Nephron progenitor cell (in vitro differentiated cells): ENCODE measurements around the gene FCHO1.

Source experiments
- DNase-seq: peaks from one replicate; pipeline ENCODE4 v3.0.0; 2021
- H3K27ac Mint-ChIP-seq: 2 replicates; pipeline ENCODE4 v1.8.0; 2021; ENCODE audit warnings: mild to moderate bottlenecking, moderate library complexity, mixed read lengths
- H3K27me3 Mint-ChIP-seq: 2 replicates; pipeline ENCODE4 v1.8.0; 2021; ENCODE audit warnings: mild to moderate bottlenecking, low read depth, mixed read lengths; ENCODE audit not compliant: poor library complexity
- H3K36me3 Mint-ChIP-seq: 2 replicates; pipeline ENCODE4 v1.8.0; 2021; ENCODE audit warnings: low read depth, mixed read lengths
- H3K4me1 Mint-ChIP-seq: 2 replicates; pipeline ENCODE4 v1.8.0; 2021; ENCODE audit warnings: mixed read lengths
- H3K4me3 Mint-ChIP-seq: 2 replicates; pipeline ENCODE4 v1.8.0; 2021; ENCODE audit warnings: mild to moderate bottlenecking, moderate library complexity, mixed read lengths
- H3K9me3 Mint-ChIP-seq: 2 replicates; pipeline ENCODE4 v1.8.0; 2021; ENCODE audit warnings: mild to moderate bottlenecking, moderate library complexity, mixed read lengths
- TF ChIP-seq, protein P1 (sequence below): fragments of 200-600 bp; sonication (generic); IDR thresholded peaks from 2 replicates; pipeline ENCODE4 v1.5.0; 2021; ENCODE audit warnings: antibody characterized with exemption

FCHO1 gene

DNA sequence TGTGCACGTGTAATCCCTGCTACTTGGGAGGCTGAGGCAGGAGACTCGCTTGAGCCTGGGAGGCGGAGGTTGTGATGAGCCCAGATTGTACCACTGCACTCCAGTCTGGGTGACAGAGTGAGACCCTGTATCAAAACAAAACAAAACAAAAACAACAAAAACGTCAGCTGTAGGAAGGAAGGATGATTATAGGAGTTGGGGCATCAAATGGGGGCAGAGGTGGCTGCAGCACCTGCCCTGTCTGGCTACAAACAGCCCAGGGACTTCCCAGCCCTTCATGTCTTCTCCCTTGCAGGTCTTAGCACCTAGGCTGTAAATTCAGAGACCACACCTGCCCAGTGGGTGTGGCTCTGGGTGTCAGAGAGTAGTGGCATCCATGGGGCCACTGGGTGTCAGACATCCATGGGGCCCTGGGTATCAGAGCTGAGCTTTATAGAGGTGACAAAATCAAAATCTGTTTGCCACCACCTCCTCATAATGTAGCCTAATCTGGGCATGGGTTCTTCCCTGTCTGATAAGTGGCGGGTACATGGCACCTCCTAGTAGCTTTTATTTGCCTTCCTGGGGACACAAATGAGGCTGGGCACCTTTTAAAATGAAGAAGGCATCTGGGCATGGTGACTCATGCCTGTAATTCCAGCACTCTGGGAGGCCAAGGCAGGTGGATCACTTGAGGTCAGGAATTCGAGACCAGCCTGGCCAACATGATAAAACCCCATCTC lies 38.9 kb downstream of the FCHO1 start:
- no peak overlapping the region for H3K4me3 Mint-ChIP-seq
- TF ChIP-seq, protein P1, sequence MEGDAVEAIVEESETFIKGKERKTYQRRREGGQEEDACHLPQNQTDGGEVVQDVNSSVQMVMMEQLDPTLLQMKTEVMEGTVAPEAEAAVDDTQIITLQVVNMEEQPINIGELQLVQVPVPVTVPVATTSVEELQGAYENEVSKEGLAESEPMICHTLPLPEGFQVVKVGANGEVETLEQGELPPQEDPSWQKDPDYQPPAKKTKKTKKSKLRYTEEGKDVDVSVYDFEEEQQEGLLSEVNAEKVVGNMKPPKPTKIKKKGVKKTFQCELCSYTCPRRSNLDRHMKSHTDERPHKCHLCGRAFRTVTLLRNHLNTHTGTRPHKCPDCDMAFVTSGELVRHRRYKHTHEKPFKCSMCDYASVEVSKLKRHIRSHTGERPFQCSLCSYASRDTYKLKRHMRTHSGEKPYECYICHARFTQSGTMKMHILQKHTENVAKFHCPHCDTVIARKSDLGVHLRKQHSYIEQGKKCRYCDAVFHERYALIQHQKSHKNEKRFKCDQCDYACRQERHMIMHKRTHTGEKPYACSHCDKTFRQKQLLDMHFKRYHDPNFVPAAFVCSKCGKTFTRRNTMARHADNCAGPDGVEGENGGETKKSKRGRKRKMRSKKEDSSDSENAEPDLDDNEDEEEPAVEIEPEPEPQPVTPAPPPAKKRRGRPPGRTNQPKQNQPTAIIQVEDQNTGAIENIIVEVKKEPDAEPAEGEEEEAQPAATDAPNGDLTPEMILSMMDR, result no peak
- no peaks in the 10 kb centered on the region for H3K9me3 Mint-ChIP-seq
- DNase-seq, result no peak
- H3K27ac Mint-ChIP-seq, result no peak overlapping the region
- H3K4me1 Mint-ChIP-seq, result peaks cover 7% of the 10 kb centered on the region
- H3K36me3 Mint-ChIP-seq, result no peaks in the 10 kb centered on the region
- peaks cover 57% of the 10 kb centered on the region for H3K27me3 Mint-ChIP-seq

DNA sequence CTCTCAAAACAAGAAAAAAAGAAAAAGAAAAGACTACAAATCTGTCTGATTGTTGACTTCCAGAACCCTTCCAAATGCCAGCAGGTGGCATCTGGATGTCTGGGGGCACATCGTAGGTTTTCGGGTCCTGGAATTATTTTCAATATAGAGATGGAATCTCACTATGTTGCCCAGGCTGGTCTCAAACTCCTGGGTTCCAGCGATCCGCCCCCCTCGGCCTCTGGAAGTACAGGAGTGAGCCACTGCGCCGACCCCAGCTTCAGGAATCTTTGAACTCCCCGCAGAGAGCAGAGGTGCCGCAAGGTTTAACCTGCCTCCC lies 43.1 kb downstream of the FCHO1 start:
- H3K4me3 Mint-ChIP-seq, result no peak overlapping the region
- TF ChIP-seq, protein P1, result no peak
- H3K36me3 Mint-ChIP-seq, result no peaks in the 10 kb centered on the region
- H3K4me1 Mint-ChIP-seq, result peaks cover 7% of the 10 kb centered on the region
- no peak overlapping the region for H3K27ac Mint-ChIP-seq
- H3K9me3 Mint-ChIP-seq, result no peaks in the 10 kb centered on the region
- peaks cover 86% of the 10 kb centered on the region for H3K27me3 Mint-ChIP-seq
- no peak for DNase-seq

DNA sequence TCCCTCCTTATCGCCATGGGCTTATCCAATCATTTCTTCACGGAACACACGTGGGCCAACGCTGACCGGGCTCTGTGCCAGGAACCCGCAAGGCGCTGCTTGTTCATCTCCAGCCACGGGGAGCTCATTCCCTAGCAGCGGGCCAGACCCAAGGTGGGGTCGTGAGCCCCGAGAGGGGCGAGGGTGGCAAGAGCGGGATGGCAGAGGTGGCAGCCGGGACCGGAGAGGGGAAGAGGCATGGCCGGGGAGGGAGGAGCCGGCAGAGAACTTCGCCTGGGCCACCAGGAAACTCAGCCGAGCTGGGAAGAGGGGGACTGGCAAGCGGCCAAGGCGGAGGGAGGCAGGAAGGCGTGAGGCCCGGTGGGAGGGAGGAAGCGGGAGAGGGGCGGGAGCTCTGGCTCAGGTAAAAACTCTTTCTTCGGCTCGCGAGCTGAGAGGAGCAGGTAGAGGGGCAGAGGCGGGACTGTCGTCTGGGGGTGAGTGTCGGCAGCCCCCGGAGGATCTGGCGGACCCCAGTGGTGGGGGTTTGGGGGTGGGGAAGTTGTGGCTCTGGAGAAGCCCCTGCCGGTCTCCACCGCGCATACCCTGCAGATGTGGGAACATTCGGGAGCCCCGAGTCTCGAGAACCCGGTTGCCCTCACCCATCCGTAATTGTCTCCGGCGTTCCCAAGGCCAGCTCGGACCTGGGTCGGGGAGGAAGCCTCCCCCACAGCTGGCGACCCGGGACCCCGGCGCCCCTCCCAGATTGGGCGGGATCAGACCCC lies 43.6 kb downstream of the FCHO1 start, which contains the start of gene B3GNT3:
B3GNT3 (plus strand) TSS at position 408 of the 764 bp plus-strand sequence. CDS start 12,670 bp downstream, outside the sequence.
- TF ChIP-seq, protein P1, result no peak
- H3K27ac Mint-ChIP-seq, result no peak within 1 kb of the TSS
- DNase-seq, result peak; percentile 35
- H3K36me3 Mint-ChIP-seq, result no peaks in the 10 kb centered on the region
- H3K4me1 Mint-ChIP-seq, result peaks cover 7% of the 10 kb centered on the region
- H3K9me3 Mint-ChIP-seq, result no peaks in the 10 kb centered on the region
- no peak within 1 kb of the TSS for H3K4me3 Mint-ChIP-seq
- peaks cover 86% of the 10 kb centered on the region for H3K27me3 Mint-ChIP-seq

DNA sequence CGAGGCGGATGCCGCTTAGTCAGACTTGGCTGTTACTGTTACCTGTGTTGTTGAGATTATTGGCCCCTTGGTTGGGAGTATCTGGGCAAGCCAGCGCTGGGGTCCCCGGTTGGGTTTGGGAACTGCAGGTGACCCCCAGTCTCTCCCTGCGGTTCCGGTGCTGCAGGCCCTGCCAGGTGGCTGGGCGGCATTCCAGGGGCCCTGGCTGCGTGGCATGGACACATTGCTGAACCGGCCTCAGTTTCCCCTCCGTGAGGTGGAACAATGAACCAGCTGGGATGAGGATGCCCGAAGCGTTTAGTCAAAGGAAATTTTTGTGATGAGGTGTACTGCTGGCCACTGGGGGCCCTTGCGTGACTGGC lies 44.2 kb downstream of the FCHO1 start:
- no peak for DNase-seq
- no peaks in the 10 kb centered on the region for H3K9me3 Mint-ChIP-seq
- H3K4me3 Mint-ChIP-seq, result no peak overlapping the region
- H3K27ac Mint-ChIP-seq, result no peak overlapping the region
- H3K36me3 Mint-ChIP-seq, result no peaks in the 10 kb centered on the region
- H3K4me1 Mint-ChIP-seq, result peaks cover 7% of the 10 kb centered on the region
- peaks cover 92% of the 10 kb centered on the region for H3K27me3 Mint-ChIP-seq
- TF ChIP-seq, protein P1, result no peak

DNA sequence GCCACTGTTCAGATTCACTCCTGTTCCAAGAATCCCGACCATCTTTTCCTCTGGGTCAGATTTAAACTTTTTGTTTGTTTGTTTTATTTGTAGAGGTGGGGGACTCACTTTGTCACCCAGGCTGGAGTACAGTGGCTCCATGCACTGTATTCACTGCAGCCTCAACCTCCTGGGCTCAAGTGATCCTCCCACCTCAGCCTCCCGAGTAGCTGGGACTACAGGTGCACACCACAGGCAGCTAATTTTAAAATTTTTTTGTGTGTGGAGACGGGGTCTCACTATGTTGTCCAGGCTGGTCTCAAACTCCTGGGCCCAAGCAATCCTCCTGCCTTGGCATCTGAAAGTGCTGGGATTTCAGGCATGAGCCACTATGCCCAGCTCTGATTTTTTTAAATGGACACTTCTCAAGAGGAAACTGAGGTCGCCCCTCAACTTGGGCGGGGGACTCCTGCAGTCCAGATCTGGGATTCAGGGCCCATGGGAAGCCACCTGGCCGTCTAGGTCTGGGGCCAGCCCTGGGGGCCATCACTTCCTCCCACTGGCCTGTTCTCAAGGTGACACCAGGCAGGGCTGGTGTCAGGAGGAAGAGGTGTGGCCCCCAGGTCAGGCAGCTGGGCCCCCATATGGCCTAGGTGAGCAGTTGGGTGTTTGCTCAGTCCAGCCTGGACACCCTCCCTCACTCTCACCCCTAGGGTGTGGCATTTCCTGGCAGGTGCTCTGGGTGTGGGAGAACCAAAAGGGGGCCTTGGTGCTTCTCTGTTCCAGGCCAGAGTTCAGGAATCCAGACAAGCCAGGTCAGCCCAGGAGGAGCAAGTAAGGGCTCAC lies 44.9 kb downstream of the FCHO1 start:
- Mint-ChIP-seq H3K4me3 (no peak overlapping the region), H3K9me3 (no peaks in the 10 kb centered on the region), H3K36me3 (no peaks in the 10 kb centered on the region), H3K27me3 (peaks cover 93% of the 10 kb centered on the region), H3K4me1 (peaks cover 7% of the 10 kb centered on the region), H3K27ac (no peak overlapping the region)
- TF ChIP-seq, protein P1, result no peak
- DNase-seq, result no peak
